GM18909 (cell line): ENCODE results near the gene POU2F1.

Source experiments
- ATAC-seq: cut with Tn5 transposase; IDR thresholded peaks from one replicate; pipeline ENCODE4 v1.9.1; 2021; ENCODE audit warnings: mild to moderate bottlenecking; ENCODE audit not compliant: unreplicated experiment, poor library complexity

Gene POU2F1

DNA sequence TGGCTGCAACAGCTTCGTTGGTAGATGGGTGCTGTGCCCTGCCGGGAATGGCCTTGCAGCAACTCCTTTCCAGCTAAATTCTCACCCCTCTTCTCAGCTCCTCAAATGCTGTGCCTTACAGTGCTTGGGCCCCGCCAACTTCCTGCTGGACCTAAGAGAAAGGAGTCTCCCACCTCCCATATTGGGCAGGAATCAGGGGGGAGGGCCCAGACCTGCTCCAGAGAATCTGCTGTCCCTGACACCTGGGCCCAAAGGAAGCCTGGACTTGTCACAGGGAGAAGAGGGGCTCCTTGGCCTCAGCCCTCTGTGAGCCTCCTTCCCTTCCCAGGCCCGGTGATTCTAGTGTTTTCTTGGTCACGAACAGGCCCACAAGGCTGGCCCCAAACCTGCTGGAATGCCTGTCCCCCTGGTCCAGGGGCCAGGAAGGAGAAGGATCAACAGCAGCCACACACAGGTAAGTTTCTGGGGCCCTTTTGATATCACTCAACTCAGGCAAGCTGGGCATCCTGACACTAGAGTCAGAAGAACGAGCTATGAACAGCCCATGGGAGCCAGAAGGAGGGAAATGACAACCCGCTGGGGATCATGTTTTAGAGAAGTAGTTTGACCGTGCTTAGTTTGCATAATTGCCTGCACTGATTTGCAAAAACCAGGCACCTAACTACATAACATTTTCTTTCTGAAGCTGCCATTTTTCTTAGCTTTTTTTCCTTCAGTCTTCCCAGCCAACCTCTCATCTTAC is 211.4 kb downstream of the POU2F1 start:
- no peak for ATAC-seq

DNA sequence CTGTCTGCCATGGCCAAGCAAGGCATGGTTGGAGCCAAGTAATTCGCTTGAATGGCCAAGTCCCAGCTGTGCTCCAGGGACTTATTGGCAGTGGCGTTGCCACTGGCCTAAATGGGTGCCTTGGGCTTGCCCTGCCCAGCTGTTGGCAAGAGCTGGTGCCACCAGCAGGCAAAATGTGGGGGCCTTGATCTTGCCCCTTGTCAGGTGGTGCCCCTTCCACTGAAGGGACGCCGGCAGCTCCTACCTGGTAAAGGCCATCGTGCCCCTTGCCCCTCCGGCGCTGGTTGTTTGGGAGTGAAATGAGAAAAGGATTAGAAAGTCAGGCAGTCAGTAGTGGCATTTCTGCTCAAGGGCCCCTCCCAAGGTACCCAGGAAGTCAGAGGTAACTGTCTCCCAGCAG is 212.1 kb downstream of the POU2F1 start:
- no peak for ATAC-seq

DNA sequence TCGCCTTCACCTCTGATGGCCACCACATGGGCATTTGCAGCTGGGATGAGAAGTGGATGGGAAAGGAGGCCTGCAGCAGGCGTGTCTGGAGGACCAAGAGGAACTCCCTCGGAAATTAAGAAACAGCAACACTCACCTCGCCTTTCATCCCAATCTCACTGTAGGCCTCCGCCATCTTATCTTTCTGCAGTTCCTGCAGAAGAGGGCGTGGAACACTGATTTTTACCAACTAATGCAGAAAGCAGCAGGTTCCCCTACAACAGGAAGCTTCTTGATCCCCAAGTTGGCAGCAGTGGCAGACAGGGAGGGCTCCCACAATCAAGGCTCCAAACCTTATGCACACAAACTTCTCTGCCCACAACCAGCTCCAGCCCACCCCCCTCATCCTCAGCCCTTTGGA is 213.2 kb downstream of the POU2F1 start:
- ATAC-seq: no peak

DNA sequence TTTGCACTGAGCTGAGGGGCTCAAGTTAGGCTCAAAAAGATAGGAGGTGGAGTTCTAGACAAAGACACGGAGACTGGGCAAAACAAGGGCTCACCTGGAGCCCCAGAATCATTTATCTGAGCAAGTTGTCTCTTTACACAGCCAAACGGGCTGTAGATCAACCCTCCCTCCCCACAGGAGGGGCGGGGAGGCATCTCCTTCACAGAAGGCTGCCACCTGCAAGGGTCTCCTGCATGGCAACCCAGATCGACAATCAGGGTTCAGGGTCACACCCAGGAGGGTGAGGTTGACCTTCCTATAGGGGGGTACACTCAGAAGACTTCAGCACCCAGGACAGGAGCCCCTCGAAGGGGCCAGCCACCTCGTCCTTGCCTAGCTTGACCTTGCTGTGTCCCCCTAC is 213.6 kb downstream of the POU2F1 start:
- ATAC-seq: no peak

DNA sequence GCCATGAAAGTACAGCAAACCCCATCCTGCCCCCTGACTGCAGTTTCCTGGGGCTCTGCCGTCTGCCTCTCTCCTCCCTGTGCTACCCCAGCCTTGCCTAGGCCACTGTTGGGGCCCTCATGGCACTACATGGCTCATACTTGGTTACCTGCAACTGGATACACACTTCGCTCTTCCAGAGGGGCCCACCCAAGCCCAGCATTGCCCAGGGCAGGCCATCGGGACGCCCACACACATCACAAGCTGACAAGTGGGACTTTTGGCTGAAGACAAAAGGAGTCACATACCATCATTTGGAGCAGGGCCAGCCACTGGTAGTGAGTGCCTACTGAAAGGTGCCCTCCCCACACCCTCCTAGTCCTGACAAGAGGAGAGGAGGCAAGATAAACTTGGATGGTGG is 214.8 kb downstream of the POU2F1 start:
- no peak for ATAC-seq

DNA sequence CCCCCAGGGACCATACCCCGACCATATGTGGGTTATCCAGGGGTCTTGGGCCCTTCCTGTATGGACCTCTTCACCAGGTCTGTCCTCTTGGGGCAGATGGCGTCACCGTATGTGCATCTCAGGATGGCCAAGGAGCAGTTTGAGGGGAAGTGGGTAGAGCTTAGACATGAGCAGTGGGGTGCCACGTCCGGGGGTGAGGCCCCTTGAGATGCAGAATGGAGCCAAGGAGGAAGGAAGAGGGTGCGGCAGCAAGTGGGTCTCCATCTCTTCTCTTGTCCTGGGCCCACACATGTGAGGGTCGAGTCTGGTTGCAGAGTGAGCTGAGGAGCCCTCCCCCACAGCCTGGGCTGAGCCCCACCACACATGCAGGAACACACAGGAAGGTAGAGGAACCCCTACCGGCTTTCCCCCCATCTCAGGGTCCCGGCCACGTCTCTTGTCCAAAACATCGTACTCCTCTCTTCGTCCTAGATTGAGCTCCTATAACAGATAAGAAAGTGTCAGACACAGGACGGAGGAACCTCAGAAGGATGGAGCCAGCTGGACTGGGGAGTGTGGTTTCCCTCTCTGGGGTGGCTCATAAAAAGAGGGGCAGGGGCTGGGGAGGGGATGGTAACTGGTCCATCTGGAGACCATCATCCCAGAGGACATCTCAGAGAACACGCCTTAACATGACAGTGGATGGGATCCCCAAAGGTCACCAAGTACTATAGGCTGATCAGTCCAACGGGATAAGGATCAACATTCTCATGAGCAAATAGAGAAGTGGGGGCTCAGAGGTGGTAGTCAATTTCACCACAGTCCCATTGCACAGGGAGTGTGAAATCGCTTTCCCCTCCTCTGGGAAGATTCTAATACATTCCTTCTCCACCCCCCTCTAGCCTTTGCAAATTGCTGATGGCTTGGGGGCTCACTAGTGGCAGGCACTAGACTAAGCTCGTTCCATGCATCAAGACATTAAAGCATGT is 217.8 kb downstream of the POU2F1 start:
- ATAC-seq: no peak

DNA sequence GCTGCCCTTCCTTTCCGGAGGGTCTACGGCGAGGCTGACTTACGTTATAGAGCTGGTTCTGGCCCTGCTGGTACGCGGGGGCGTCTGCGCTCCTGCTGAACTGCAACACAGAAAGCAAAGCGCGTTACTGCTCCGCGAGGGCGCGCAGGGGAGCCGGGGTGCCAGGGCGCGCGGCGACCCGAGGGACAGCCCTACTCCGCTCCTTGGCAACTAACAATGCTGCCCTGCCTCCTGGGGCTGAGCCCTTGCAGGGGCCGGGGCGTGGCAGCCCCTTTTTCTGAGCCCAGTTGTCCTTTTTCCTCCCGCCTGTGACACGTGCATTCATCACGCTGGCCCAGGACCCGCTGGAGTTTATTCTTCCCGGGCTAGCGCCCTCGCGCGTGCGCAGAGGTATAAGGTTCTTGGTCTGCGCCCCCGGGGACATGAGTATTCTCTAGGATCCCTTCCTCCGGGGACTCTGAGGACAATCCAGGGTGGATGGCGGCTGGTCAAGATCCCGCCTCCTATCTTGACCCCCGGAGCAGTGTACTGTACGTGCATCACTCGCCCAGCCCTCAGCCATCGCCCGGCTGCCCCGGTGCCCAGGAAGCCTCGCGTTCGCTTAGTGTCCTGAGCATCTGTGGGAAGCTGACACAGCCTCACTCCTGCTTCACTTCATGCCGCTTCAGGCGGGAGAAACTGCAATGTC is 218.8 kb downstream of the POU2F1 start:
- ATAC-seq: no peak

DNA sequence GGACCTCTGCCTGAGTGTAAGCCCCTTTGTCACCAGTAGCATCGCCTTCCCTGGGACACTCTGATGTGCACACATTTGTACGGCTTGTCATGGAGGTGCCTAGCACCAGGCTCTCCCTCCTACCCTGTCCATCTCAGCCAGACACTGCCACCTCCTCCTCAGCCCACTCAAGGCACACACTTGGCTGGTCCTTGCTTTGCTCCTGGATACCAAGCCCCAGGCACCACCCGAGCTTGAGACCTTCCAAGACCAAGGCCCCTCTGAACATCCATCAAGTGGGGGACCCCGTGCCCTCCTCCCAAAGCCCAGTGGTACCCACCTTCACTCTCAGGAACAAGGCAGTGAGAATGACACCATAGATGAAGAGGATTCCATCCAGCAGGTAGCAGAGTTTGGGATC is 219.7 kb downstream of the POU2F1 start:
- ATAC-seq: no peak

- no peak for ATAC-seq
These were observed 220.1 kb downstream of the POU2F1 start for GRCh38 chr1:167440776-167441175.

GRCh38 chr1:167441222-167441621 is 220.5 kb downstream of the POU2F1 start:
- no peak for ATAC-seq

- peak; percentile 93 for ATAC-seq
These were observed 221.6 kb downstream of the POU2F1 start for GRCh38 chr1:167442142-167442848.

DNA sequence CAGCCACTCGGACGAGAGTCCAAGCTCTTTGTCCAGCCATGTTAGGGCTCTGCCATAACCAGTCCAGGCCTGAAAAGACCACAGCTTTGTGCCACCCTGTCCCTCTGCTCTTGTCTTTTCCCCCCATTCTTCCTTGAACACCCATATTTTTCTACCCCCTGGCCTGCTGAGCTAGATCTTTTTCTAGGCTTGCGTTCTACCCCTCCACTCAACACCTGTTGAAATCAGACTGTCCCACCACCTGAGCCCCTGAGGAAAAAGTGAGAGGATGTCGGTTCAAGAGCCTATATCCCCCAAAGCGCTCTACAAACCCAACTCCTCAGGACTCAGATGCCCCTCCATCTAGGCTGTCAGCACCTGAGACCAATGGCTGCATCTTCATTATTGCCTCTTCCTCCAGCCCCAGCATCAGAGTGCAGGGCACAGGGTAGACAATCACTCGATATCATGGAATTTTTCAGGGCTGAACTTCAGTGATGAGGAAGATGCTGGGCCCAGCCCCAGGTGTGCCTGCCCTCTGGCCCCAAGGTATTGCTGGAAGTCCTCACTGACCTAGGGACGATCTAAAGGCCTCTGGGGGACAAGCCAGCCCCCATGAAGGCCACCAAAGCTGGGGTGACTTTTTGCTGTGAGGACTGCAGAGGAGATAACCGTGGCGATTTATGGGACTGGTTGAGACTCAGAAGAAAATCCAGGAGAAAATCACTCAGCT is 222.3 kb downstream of the POU2F1 start:
- no peak for ATAC-seq

- ATAC-seq: no peak
These were observed 223.1 kb downstream of the POU2F1 start for GRCh38 chr1:167443757-167444156.

DNA sequence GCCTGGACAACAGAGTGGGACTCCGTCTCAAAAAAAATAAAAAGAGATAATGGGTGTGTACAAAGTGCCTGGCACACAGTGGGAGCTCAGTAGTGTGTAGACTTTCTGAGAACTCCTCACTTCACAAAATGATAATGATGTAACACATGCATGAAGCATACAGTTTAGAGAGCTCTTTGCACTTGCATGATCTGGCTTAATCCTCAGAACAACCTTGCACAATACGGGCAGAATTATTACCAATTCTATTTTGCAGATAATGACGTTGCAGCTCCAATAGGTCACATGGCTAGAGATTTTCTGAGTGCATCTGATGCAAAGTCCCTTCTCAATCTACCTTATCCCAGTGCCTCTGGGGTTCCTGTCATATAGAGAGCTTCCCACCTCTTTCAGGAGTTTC is 226.3 kb downstream of the POU2F1 start:
- no peak for ATAC-seq

DNA sequence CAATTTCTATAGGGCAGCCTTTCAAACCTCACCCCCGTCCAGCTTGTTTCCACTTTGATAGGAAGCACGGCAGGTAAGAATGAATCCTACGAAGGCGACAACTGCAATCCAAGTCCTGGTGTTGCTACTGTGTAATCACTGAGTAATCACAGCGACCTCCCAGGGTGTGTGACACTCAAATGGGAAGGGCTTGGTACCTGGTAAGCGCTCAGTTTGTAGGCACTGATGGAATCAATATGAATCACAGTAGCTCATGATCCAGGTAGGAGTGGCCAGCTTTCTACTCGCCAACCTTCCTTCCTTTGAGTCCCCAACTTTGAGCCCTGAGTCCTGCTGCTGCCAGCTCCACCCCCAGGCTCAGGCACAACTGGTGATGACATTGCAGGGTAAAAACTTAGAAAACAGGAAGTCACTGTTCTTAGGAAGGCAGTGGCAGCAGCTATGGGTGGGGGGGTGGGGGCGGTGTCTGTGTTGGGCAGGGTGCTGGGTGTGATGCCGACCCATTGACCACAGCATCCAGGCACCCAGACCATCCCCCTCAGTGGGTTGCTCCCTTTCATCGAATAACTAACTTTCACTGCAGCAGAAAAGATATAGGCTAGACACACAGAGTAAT is 226.9 kb downstream of the POU2F1 start:
- ATAC-seq: peak; percentile 79

- no peak for ATAC-seq
These were observed 230.2 kb downstream of the POU2F1 start for GRCh38 chr1:167450843-167451242.

DNA sequence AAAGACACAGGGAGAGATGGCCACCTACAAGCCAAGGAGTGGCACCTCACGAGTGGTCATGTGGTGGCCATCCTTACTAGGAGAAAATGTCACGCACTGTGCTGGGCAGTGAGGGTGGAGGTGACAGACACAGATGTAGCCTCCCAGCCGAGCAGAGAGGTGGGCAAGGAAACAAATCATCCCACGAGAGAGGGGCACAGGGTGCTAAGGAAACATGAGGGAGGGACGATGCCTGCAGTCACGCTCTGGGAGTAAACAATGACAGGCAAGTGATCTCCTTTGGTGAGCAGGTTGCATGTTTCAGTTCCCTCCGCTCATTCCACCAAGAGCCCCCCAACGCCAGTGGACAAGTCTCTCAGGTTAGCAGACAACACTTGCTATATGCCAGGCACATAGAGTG is 231.8 kb downstream of the POU2F1 start:
- no peak for ATAC-seq

GRCh38 chr1:167453123-167453522 is 232.4 kb downstream of the POU2F1 start:
- ATAC-seq: no peak

DNA sequence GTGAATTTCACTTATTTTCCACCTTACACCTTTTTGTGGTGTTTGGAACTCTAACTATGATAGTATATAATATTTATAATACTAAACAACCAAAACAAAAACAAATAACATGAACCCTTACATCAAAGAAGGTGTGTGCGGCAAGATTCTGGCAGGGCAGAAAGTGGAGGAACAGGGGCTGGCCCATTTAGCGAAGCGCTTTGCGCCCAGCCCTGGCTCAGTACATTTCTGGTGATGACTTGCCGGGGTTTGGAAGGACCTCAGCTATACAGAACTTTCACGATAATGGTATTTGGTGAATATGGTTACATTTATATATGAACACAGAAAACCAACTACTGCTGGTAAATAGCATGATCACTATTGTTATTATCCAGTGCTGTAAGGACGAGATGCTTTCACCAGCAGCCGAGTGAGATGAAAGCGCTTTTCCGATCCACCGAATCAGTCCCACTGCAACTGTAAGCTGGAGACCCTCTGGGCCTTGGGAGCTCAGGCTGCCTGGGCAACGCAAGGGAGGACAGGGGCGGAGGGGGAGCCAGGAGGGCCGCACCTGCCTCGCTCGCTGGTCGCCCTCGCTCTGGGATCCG is 233.7 kb downstream of the POU2F1 start:
- ATAC-seq: no peak
